Stimulated activated CD4-positive, alpha-beta T cell treated with anti-CD3 and anti-CD28 coated beads, Interleukin-4, amount 100 ng/mL, for 1 hour (primary cell): ENCODE measurements around the gene SOS1.
"Not testable (repeated sequence)": the region's sequence is repeated elsewhere in the genome, so short reads cannot be mapped to it uniquely, and the experiment has no call there.

Source experiments
- DNase-seq: peaks from one replicate; pipeline ENCODE4 v3.0.0-alpha.2; 2020

Gene SOS1

GRCh38 chr2:38960609-38961320 is 160.1 kb downstream of the SOS1 start:
- no peak for DNase-seq

DNA sequence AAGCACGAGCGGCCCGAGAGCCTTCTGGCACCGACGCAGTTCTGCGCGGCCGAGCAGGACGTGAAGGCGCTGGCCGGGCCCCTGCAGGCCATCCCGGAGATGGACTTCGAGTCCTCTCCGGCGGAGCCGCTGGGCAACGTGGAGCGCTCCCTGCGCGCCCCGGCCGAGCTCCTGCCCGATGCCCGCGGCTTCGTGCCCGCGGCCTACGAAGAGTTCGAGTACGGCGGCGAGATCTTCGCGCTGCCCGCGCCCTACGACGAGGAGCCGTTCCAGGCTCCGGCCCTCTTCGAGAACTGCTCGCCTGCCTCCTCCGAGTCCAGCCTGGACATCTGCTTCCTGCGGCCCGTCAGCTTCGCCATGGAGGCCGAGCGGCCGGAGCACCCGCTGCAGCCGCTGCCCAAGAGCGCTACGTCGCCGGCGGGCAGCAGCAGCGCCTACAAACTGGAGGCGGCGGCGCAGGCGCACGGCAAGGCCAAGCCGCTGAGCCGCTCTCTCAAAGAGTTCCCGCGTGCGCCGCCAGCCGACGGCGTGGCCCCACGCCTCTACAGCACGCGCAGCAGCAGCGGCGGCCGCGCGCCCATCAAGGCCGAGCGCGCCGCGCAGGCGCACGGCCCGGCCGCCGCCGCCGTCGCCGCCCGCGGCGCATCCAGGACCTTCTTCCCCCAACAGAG is 160.8 kb downstream of the SOS1 start:
- peak; percentile 73 for DNase-seq

DNA sequence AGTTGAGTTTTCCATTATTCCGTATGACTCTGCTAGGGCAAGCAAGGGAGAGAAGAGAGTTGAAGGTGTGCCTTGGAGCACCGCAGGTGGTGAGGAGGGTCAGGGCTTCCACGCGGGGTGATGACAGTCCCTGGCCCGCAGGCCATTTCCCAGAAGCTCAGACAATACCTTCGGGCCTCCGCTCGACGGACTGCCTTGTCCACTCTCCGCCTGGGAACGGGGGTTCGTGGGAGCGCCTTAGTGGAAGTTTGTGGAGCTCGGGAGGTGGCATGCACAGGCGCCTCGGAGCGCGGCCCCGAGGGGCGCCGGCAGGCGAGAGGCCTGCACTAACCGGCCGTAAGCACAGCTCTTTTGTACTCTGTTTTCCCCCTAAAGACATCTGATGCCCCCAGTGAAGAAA is 161.4 kb downstream of the SOS1 start:
- DNase-seq, result no peak

GRCh38 chr2:38957972-38958371 is 162.9 kb downstream of the SOS1 start:
- DNase-seq, result no peak

DNA sequence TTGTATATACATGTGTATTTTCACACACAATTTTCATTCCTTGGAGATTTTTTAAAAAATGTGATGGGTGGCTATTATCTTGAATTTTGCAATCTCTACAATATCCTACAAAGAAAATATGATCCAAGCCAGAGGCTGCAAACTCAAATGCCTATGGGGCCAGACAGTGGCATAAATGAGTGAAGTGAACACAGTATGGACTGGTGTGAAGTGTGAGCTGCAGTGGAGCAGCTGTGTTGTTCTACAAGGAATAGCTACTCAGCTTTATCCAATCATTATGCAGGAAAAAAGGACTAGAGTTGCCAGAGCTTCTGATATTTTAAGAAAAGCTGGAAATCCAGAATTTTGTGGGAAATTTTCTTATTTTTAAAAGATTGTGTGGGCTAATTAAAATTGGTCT is 169.1 kb downstream of the SOS1 start:
- DNase-seq, result no peak

- DNase-seq, result no peak
These were observed 171.9 kb downstream of the SOS1 start for GRCh38 chr2:38948995-38949394.

DNA sequence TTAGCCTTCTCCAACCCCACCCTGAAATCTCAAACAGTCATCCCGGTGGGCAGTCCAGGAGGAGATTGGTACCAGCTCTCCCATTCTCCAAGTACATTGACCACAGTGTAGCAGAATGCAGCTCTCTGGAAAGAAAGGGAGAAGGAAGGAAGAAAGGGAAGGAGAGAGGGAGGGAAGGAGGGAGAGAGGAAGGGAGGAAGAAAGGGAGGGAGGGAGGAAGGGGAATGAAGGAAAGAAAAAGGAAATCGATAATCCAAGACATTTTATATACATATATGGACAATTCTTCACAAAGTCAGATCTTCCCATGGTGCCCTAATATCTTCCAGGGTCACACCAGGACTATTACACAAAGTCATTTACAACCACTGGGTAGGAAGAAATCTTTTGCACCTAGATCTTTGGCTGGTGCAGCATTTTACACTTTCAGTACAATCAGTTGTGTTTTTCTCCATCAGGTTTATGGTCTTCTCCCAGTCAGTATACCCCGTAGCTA is 172.4 kb downstream of the SOS1 start:
- no peak for DNase-seq

DNA sequence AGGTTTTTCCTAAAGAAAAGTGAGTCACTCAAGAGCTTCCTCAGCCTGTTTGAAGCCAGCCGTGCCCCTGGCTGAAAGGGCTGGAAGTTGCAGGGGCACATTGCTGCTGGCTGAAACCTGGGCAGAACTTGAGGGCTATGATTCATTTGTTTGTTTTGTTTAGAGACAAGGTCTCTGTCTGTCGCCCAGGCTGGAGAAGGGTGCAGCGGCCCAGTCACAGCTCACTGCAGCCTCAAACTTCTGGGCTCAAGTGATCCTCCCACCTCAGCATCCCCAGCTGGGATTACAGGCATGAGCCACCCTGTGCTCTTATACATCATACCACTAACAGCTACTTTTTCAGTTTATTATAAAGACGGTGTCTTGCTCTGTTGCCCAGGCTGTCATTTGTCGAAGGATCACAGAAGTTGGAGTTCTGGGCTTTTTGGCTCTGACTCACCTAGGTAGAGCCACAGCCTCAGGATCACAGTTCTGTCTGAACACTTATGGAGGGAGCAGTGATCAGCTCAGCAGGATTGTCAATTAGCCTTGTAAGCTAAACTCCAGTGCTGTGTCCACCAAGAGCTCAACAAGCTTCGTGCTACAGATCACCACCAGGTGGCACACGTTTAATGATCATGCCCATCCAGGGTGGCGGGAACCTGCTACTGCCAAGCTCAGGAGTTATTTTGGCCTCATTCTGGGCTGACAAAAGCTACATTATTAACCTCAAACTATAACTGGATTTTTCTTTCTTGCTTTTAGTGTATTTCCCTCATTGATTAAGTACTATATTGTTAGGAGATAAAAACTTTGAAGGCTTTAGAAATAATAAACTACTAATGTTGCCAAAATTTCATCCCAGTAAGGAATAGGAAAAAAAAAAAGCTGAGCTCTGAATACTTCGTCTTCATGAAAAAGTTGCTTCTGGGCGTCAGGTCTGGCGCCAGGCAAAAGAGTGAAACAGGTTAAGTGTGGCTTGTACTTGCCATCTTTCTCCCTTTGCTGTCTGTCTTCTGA is 173.3 kb downstream of the SOS1 start:
- DNase-seq, result peak; percentile 61

- DNase-seq, result no peak
These were observed 174.9 kb downstream of the SOS1 start for GRCh38 chr2:38945911-38946310.

- DNase-seq, result no peak
These were observed 175.5 kb downstream of the SOS1 start for GRCh38 chr2:38945372-38945771.

- DNase-seq, result no peak
These were observed 177.1 kb downstream of the SOS1 start for GRCh38 chr2:38943784-38944183.

- no peak for DNase-seq
These were observed 180.1 kb downstream of the SOS1 start for GRCh38 chr2:38940746-38941145.

DNA sequence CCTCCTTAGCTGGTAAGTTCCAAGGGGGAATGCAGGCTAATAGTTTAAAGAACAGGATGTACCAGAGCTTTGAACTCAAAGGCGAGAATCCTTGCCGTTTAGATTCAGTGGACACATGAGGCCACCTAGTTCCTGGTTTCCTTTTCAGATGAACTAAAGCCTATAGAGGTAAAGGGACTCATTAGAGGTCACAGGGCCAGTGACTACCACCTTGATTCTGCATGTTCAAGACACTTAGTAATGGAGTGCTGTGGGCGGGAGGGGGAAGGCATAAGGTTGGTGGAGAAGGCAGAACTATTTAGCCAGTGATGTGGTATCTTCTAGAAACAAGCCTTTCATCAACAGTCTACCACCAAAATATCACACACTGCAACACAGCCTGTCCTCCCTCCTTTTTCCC is 183.3 kb downstream of the SOS1 start:
- DNase-seq, result no peak

DNA sequence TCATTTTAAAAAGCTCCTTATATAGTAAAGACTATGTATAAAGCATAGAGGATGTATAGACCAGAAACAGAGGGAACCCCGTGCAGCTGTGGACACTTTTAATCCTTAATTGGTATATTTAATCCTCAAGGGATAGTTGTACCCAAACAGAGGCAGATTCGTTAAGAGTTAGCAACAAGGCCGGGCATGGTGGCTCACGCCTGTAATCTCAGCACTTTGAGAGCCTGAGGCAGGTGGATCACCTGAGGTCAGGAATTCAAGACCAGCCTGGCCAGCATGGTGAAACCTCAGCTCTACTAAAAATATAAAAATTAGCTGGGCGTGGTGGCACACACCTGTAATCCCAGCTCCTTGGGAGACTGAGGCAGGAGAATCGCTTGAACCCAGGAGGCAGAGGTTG is 184.3 kb downstream of the SOS1 start:
- DNase-seq, result not testable (repeated sequence)

- DNase-seq, result no peak
These were observed 185.2 kb downstream of the SOS1 start for GRCh38 chr2:38935568-38936172.

- no peak for DNase-seq
These were observed 186.1 kb downstream of the SOS1 start for GRCh38 chr2:38934742-38935141.

DNA sequence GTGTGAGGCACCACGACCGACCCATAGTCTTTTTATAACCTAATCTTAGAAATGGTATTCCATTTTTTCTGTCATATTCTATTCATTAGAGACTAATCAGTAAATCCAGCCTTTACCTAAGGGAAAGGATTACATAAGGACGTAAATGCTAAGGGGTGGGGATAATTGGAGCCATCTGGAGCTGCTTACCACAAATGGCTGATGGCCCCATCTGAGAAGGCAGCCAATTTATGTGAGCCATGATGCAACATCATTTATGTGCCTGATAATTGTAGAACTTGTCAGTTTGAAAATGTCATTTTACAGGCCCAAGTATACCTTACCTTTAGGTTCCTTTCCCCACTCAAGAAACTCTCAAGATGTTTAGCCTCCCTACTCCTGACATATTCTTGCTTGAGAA is 187.2 kb downstream of the SOS1 start:
- DNase-seq, result no peak

DNA sequence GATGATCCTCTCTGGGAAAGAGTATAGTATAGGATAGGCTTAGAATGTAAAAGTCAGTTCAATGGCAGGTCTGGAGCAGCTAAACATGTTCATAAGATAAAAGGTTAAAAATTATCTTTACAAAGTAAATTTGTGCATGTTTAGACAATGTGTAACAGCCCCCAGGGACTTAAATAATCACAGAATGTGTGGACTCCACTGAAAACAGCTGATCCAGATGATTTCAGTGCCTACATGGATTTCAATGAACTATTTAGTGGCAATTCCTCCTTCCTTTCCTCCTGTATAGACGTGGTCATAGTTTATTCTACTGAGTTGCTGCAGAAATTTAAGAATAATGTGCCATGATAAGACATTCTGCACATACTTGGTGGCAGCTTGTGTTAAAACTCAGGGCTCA is 188.3 kb downstream of the SOS1 start:
- no peak for DNase-seq
